Measurements from ENCODE around the gene TGFB1.
"Not testable (repeated sequence)": the region's sequence is repeated elsewhere in the genome, so short reads cannot be mapped to it uniquely, and the experiment has no call there.

Gene TGFB1

GRCh38 chr19:41369769-41370168 is 16.0 kb upstream of the TGFB1 start:
- no peak for DNase-seq (ENCODE audit: low spot score)

GRCh38 chr19:41367848-41368301 is 14.2 kb upstream of the TGFB1 start:
- DNase-seq (ENCODE audit: low spot score) = peak; percentile 67

GRCh38 chr19:41366089-41366488 is 12.4 kb upstream of the TGFB1 start:
- DNase-seq (ENCODE audit: low spot score) = no peak

GRCh38 chr19:41364524-41365391 is 11.0 kb upstream of the TGFB1 start:
- DNase-seq (ENCODE audit: low spot score) = no peak

- DNase-seq (ENCODE audit: low spot score) = peak; percentile 99
Measured at GRCh38 chr19:41363753-41364523, 10.2 kb upstream of the TGFB1 start, which contains the start of gene B9D2. Gene B9D2 (minus strand): TSS chr19:41364149. CDS start chr19:41363519, 630 bp downstream.

- no peak for DNase-seq (ENCODE audit: low spot score)
Measured at GRCh38 chr19:41363371-41363752, 9.6 kb upstream of the TGFB1 start.

GRCh38 chr19:41362143-41362847 is 8.6 kb upstream of the TGFB1 start:
- no peak for DNase-seq (ENCODE audit: low spot score)

- DNase-seq (ENCODE audit: low spot score) = no peak
Measured at GRCh38 chr19:41359741-41360140, 6.0 kb upstream of the TGFB1 start.

GRCh38 chr19:41357746-41358145 is 4.0 kb upstream of the TGFB1 start:
- DNase-seq (ENCODE audit: low spot score) = no peak

GRCh38 chr19:41356984-41357739 is 3.4 kb upstream of the TGFB1 start:
- no peak for DNase-seq (ENCODE audit: low spot score)

- DNase-seq (ENCODE audit: low spot score) = no peak
Measured at GRCh38 chr19:41355802-41356201, 2.1 kb upstream of the TGFB1 start.

GRCh38 chr19:41355035-41355434 is 1.3 kb upstream of the TGFB1 start:
- DNase-seq (ENCODE audit: low spot score) = no peak

GRCh38 chr19:41354343-41354953 is 726 bp upstream of the TGFB1 start:
- DNase-seq (ENCODE audit: low spot score) = no peak

GRCh38 chr19:41352609-41353465 is 885 bp downstream of the TGFB1 start:
- peak; percentile 66 for DNase-seq (ENCODE audit: low spot score)

GRCh38 chr19:41352279-41352608 is 1.5 kb downstream of the TGFB1 start:
- no peak for DNase-seq (ENCODE audit: low spot score)

- DNase-seq (ENCODE audit: low spot score) = peak; percentile 88
Measured at GRCh38 chr19:41351339-41352245, 2.1 kb downstream of the TGFB1 start.

- peak; percentile 27 for DNase-seq (ENCODE audit: low spot score)
Measured at GRCh38 chr19:41350735-41351338, 2.9 kb downstream of the TGFB1 start.

- DNase-seq (ENCODE audit: low spot score) = not testable (repeated sequence)
Measured at GRCh38 chr19:41346916-41347315, 6.8 kb downstream of the TGFB1 start.

- no peak for DNase-seq (ENCODE audit: low spot score)
Measured at GRCh38 chr19:41344162-41344561, 9.6 kb downstream of the TGFB1 start.

Data from AG08395 (cell line).